ENCODE data around the gene TMEM115. TPM values are rescaled to one million over a fixed set of nuclear protein-coding genes. Genes with fewer than 3 reads are reported as not detected.

The TMEM115 gene
- total and polyA plus RNA-seq, 2 of the 13 experiments (the other 11 are each of a cell fraction or from before 2014, with no cell fraction given): 22.1 to 30.7 TPM

DNA sequence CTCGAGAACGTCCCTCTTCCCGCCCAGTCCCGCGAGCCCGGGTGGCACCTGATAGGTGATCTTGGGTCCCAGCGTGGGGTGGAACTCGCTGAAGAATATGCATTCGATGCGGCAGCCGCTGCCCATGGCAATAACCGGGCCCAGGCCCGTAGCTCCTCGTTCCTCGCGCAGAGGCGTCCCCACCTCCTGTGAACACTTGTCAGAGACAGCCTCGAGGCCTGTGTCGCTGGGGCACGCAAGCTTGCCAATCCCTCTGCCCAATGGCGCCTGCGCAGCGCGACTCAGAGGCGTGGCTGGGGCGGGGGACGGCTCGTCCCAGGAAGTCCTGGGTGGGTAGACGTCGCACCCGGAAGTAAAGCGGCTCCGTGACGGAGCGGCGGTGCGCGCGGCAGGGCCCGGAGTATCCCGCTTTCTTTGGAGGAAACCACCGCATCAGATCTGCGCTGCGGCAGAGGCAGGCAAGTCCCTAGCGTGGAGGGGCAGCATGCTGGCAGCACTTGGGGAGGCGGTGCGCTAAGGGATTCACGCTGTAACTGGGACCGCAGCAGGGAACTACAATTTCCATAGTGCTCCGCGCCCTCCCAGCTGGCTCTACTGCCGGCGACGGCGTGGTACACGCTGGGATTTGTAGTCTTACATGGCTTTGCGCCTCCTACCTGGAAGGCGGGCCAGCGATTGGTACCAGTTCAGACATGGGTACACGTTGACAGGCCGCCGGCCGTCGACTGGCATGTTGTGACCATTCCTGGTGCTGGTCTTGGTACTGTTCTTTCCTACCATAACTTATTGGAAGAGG lies 8.6 kb downstream of the TMEM115 start, which contains the start of the genes CYB561D2 and NPRL2 (continued):
- TF ChIP-seq ZNF605 (CRISPR knock-in tag; IDR thresholded peaks at IDR 0.05) (peak; percentile 90), ZNF737 (CRISPR knock-in tag; IDR thresholded peaks at IDR 0.05; ENCODE audit: borderline replicate concordance) (0 out of 2 replicates have a peak, but pooled peaks have one; percentile 63), ZNF549 (CRISPR knock-in tag; IDR thresholded peaks at IDR 0.05) (no peak), FOXC1 (CRISPR knock-in tag; IDR thresholded peaks at IDR 0.05; ENCODE audit: borderline replicate concordance) (peak; percentile 95), SALL1 (CRISPR knock-in tag; IDR thresholded peaks at IDR 0.05) (peak; percentile 95), DNMT1 (CRISPR knock-in tag; IDR thresholded peaks at IDR 0.05) (0 out of 2 replicates have a peak, but pooled peaks have one; percentile 29), FOSL1 (CRISPR knock-in tag; IDR thresholded peaks at IDR 0.05; ENCODE audit: borderline replicate concordance) (0 out of 2 replicates have a peak, but pooled peaks have one; percentile 6), ZFP37 (CRISPR knock-in tag; IDR thresholded peaks at IDR 0.05; ENCODE audit: borderline replicate concordance) (peak; percentile 96; the same call in 1 of the 2 replicates), ZNF44 (CRISPR knock-in tag; IDR thresholded peaks at IDR 0.05) (peak; percentile 83), POGZ (CRISPR knock-in tag; IDR thresholded peaks at IDR 0.05) (peak; percentile 74), CBFB (CRISPR knock-in tag; IDR thresholded peaks at IDR 0.05) (peak; percentile 76; the same call in 1 of the 2 replicates), TMF1 (CRISPR knock-in tag; IDR thresholded peaks at IDR 0.05; ENCODE audit: low read depth) (peak; percentile 90; the same call in 1 of the 2 replicates), IKZF1 (IDR thresholded peaks at IDR 0.05) (no peak)
- TF ChIP-seq, protein P1, sequence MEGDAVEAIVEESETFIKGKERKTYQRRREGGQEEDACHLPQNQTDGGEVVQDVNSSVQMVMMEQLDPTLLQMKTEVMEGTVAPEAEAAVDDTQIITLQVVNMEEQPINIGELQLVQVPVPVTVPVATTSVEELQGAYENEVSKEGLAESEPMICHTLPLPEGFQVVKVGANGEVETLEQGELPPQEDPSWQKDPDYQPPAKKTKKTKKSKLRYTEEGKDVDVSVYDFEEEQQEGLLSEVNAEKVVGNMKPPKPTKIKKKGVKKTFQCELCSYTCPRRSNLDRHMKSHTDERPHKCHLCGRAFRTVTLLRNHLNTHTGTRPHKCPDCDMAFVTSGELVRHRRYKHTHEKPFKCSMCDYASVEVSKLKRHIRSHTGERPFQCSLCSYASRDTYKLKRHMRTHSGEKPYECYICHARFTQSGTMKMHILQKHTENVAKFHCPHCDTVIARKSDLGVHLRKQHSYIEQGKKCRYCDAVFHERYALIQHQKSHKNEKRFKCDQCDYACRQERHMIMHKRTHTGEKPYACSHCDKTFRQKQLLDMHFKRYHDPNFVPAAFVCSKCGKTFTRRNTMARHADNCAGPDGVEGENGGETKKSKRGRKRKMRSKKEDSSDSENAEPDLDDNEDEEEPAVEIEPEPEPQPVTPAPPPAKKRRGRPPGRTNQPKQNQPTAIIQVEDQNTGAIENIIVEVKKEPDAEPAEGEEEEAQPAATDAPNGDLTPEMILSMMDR (CRISPR knock-in tag; IDR thresholded peaks at IDR 0.05): peak; percentile 4
- TF ChIP-seq, protein P2, sequence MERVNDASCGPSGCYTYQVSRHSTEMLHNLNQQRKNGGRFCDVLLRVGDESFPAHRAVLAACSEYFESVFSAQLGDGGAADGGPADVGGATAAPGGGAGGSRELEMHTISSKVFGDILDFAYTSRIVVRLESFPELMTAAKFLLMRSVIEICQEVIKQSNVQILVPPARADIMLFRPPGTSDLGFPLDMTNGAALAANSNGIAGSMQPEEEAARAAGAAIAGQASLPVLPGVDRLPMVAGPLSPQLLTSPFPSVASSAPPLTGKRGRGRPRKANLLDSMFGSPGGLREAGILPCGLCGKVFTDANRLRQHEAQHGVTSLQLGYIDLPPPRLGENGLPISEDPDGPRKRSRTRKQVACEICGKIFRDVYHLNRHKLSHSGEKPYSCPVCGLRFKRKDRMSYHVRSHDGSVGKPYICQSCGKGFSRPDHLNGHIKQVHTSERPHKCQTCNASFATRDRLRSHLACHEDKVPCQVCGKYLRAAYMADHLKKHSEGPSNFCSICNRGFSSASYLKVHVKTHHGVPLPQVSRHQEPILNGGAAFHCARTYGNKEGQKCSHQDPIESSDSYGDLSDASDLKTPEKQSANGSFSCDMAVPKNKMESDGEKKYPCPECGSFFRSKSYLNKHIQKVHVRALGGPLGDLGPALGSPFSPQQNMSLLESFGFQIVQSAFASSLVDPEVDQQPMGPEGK (CRISPR knock-in tag; IDR thresholded peaks at IDR 0.05): peak; percentile 47; the same call in 1 of the 2 replicates
- TF ChIP-seq, protein P3, sequence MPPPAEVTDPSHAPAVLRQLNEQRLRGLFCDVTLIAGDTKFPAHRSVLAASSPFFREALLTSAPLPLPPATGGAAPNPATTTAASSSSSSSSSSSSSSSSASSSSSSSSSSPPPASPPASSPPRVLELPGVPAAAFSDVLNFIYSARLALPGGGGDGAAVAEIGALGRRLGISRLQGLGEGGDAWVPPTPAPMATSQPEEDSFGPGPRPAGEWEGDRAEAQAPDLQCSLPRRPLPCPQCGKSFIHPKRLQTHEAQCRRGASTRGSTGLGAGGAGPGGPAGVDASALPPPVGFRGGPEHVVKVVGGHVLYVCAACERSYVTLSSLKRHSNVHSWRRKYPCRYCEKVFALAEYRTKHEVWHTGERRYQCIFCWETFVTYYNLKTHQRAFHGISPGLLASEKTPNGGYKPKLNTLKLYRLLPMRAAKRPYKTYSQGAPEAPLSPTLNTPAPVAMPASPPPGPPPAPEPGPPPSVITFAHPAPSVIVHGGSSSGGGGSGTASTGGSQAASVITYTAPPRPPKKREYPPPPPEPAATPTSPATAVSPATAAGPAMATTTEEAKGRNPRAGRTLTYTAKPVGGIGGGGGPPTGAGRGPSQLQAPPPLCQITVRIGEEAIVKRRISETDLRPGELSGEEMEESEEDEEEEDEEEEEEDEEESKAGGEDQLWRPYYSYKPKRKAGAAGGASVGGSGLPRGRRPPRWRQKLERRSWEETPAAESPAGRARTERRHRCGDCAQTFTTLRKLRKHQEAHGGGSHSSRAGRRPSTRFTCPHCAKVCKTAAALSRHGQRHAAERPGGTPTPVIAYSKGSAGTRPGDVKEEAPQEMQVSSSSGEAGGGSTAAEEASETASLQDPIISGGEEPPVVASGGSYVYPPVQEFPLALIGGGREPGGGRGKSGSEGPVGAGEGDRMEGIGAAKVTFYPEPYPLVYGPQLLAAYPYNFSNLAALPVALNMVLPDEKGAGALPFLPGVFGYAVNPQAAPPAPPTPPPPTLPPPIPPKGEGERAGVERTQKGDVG (CRISPR knock-in tag; IDR thresholded peaks at IDR 0.05; ENCODE audit: borderline replicate concordance): peak; percentile 95; the same call in 1 of the 2 replicates
- TF ChIP-seq, protein P4, sequence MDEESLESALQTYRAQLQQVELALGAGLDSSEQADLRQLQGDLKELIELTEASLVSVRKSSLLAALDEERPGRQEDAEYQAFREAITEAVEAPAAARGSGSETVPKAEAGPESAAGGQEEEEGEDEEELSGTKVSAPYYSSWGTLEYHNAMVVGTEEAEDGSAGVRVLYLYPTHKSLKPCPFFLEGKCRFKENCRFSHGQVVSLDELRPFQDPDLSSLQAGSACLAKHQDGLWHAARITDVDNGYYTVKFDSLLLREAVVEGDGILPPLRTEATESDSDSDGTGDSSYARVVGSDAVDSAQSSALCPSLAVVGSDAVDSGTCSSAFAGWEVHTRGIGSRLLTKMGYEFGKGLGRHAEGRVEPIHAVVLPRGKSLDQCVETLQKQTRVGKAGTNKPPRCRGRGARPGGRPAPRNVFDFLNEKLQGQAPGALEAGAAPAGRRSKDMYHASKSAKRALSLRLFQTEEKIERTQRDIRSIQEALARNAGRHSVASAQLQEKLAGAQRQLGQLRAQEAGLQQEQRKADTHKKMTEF (CRISPR knock-in tag; IDR thresholded peaks at IDR 0.05): peak; percentile 92
- TF ChIP-seq, protein P5, sequence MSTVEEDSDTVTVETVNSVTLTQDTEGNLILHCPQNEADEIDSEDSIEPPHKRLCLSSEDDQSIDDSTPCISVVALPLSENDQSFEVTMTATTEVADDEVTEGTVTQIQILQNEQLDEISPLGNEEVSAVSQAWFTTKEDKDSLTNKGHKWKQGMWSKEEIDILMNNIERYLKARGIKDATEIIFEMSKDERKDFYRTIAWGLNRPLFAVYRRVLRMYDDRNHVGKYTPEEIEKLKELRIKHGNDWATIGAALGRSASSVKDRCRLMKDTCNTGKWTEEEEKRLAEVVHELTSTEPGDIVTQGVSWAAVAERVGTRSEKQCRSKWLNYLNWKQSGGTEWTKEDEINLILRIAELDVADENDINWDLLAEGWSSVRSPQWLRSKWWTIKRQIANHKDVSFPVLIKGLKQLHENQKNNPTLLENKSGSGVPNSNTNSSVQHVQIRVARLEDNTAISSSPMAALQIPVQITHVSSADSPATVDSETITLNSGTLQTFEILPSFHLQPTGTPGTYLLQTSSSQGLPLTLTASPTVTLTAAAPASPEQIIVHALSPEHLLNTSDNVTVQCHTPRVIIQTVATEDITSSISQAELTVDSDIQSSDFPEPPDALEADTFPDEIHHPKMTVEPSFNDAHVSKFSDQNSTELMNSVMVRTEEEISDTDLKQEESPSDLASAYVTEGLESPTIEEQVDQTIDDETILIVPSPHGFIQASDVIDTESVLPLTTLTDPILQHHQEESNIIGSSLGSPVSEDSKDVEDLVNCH (CRISPR knock-in tag; IDR thresholded peaks at IDR 0.05): no peak

All from HepG2 (cell line).